GM12878 (cell line): ENCODE results near the gene PITPNC1. TPM values are rescaled to one million over a fixed set of nuclear protein-coding genes. Genes with fewer than 3 reads are reported as not detected.

Experiments used
- ETV6 ChIP-seq, 2 experiments: fragments of 450-650 bp in 1 of 2; IDR thresholded peaks in 1 of 2; conservative IDR thresholded peaks in 1 of 2; 2 replicates each; pipeline ENCODE4 v1.6.1; 2014; ENCODE audit warnings: antibody characterized with exemption in 1 of 2, borderline replicate concordance in 1 of 2, low read depth in 1 of 2, mild to moderate bottlenecking in 1 of 2, moderate library complexity in 1 of 2
- PML ChIP-seq: IDR thresholded peaks from 2 replicates; pipeline ENCODE4 v1.6.1; 2012; ENCODE audit warnings: low read length, inconsistent platforms
- RELA ChIP-seq: fragments of 450-650 bp; IDR thresholded peaks from 2 replicates; pipeline ENCODE4 v1.8.0; 2014; ENCODE audit warnings: borderline replicate concordance; ENCODE audit not compliant: partially characterized antibody
- RFX5 ChIP-seq: IDR thresholded peaks from 2 replicates; pipeline ENCODE4 v1.6.1; 2011; ENCODE audit warnings: low read depth, low read length, improper control_type of control experiment
- SREBF2 ChIP-seq: IDR thresholded peaks from 2 replicates; pipeline ENCODE4 v1.6.1; 2012; ENCODE audit warnings: mild to moderate bottlenecking, low read length
- YBX1 ChIP-seq: fragments of 450-650 bp; IDR thresholded peaks from 2 replicates; pipeline ENCODE4 v1.6.1; 2016; ENCODE audit warnings: antibody characterized with exemption
- polyA plus RNA-seq, 11 experiments: library from polyadenylated mRNA; depleted of rRNA in 4 of 11; unstranded in 6 of 11; stranded (reverse) in 5 of 11; fragments of >200 nt; fragmentation: Nextera tagmentation in 4 of 11; fragmentation: Illumina TruSeq in 1 of 11; extraction: Ambion mirVana in 4 of 11; extraction: Trizol in 1 of 11; gene quantifications; 1 replicate in 1 of 11; 2 replicates in 10 of 11; pipeline versions ENCODE4 v1.2.1 to v1.2.3, GENCODE V29; 2011 to 2016; ENCODE audit warnings: inconsistent platforms in 2 of 11, missing spikeins in 2 of 11, low read depth in 1 of 11
- total RNA-seq, 4 experiments: library from RNA; depleted of rRNA in 3 of 4; stranded (reverse); fragments of >200 nt in 3 of 4; fragmentation: Illumina TruSeq in 1 of 4; extraction: Trizol in 1 of 4; gene quantifications; 2 replicates each; pipeline versions ENCODE4 v1.2.1 to v1.2.3, GENCODE V29; 2013 to 2021
- TF ChIP-seq, protein P1 (sequence below): fragments of 450-650 bp; IDR thresholded peaks from 2 replicates; pipeline ENCODE4 v1.6.1; 2014; ENCODE audit warnings: mild to moderate bottlenecking
- TF ChIP-seq, protein P2 (sequence below): fragments of 450-650 bp; IDR thresholded peaks from 2 replicates; pipeline ENCODE4 v1.6.1; 2017; ENCODE audit warnings: low read depth, mild to moderate bottlenecking, moderate library complexity
- TF ChIP-seq, protein P3 (sequence below): IDR thresholded peaks from 2 replicates; pipeline ENCODE4 v1.6.1; 2012; ENCODE audit warnings: improper control_type of control experiment, low read depth, low read length; ENCODE audit not compliant: insufficient replicate concordance

Gene PITPNC1
- total and polyA plus RNA-seq, 10 of the 15 experiments (the other 5 are each of a cell fraction or from before 2014, with no cell fraction given) = 12.2 to 62.4 (median 47.3) TPM

DNA sequence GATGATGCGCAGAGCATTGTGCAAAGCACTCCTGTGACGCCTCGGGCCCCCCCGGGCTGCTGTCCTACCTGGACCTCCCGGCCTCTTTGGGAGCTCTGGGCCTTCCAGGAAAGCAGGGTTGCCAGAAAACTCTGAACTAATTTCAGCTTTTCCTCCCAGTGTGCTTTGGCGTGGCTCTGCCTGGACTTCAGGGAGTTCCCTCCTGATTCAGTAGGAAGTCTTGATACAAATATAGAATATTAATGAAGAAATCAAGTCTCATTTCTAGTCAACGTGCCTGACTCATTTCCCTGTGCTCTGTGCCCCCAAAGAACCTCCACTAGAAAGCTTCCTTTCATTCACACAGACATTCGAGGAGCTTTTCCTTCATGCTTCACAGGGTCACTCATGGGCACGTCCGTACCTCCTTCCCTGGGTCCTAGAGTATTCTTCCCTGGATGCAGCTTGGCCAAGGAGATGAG, 256.7 kb downstream of the PITPNC1 start (continued):
- TF ChIP-seq ETV6 (conservative IDR thresholded peaks at IDR 0.05 in 1 of 2, IDR thresholded peaks at IDR 0.05 in 1 of 2; ENCODE audit: borderline replicate concordance in 1 of 2, low read depth in 1 of 2) (no peak), RELA (no peak), SREBF2 (no peak), YBX1 (no peak), PML (no peak), RFX5 (no peak)
- TF ChIP-seq, protein P1, sequence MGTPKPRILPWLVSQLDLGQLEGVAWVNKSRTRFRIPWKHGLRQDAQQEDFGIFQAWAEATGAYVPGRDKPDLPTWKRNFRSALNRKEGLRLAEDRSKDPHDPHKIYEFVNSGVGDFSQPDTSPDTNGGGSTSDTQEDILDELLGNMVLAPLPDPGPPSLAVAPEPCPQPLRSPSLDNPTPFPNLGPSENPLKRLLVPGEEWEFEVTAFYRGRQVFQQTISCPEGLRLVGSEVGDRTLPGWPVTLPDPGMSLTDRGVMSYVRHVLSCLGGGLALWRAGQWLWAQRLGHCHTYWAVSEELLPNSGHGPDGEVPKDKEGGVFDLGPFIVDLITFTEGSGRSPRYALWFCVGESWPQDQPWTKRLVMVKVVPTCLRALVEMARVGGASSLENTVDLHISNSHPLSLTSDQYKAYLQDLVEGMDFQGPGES = no peak
- TF ChIP-seq, protein P2, sequence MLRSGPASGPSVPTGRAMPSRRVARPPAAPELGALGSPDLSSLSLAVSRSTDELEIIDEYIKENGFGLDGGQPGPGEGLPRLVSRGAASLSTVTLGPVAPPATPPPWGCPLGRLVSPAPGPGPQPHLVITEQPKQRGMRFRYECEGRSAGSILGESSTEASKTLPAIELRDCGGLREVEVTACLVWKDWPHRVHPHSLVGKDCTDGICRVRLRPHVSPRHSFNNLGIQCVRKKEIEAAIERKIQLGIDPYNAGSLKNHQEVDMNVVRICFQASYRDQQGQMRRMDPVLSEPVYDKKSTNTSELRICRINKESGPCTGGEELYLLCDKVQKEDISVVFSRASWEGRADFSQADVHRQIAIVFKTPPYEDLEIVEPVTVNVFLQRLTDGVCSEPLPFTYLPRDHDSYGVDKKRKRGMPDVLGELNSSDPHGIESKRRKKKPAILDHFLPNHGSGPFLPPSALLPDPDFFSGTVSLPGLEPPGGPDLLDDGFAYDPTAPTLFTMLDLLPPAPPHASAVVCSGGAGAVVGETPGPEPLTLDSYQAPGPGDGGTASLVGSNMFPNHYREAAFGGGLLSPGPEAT = no peak
- TF ChIP-seq, protein P3, sequence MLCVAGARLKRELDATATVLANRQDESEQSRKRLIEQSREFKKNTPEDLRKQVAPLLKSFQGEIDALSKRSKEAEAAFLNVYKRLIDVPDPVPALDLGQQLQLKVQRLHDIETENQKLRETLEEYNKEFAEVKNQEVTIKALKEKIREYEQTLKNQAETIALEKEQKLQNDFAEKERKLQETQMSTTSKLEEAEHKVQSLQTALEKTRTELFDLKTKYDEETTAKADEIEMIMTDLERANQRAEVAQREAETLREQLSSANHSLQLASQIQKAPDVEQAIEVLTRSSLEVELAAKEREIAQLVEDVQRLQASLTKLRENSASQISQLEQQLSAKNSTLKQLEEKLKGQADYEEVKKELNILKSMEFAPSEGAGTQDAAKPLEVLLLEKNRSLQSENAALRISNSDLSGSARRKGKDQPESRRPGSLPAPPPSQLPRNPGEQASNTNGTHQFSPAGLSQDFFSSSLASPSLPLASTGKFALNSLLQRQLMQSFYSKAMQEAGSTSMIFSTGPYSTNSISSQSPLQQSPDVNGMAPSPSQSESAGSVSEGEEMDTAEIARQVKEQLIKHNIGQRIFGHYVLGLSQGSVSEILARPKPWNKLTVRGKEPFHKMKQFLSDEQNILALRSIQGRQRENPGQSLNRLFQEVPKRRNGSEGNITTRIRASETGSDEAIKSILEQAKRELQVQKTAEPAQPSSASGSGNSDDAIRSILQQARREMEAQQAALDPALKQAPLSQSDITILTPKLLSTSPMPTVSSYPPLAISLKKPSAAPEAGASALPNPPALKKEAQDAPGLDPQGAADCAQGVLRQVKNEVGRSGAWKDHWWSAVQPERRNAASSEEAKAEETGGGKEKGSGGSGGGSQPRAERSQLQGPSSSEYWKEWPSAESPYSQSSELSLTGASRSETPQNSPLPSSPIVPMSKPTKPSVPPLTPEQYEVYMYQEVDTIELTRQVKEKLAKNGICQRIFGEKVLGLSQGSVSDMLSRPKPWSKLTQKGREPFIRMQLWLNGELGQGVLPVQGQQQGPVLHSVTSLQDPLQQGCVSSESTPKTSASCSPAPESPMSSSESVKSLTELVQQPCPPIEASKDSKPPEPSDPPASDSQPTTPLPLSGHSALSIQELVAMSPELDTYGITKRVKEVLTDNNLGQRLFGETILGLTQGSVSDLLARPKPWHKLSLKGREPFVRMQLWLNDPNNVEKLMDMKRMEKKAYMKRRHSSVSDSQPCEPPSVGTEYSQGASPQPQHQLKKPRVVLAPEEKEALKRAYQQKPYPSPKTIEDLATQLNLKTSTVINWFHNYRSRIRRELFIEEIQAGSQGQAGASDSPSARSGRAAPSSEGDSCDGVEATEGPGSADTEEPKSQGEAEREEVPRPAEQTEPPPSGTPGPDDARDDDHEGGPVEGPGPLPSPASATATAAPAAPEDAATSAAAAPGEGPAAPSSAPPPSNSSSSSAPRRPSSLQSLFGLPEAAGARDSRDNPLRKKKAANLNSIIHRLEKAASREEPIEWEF = no peak
